GM21825 (cell line): ENCODE measurements around the gene SLC9A7.

Experiments
- ATAC-seq: cut with Tn5 transposase; IDR thresholded peaks from one replicate; pipeline ENCODE4 v1.9.1; 2021; ENCODE audit warnings: mild to moderate bottlenecking, moderate library complexity; ENCODE audit not compliant: unreplicated experiment

SLC9A7 gene

DNA sequence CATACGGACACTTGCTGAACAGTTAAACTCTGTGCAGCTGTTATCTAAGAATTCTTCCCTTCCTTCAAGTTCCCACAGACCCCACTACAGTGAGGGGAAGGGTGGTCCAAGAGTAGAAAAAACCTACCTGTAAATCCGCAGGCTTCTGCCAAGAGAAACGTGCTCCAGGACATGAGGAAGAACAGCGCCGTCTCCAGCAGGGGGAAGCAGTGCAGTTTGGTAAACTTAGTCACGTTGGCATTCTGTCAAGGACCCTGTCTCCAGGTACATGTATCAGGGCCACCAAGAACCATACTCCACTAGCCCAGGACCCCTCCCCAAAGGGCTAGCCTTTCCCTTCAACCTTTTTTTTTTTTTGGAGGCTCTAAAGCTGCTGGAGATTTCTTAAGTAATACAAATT lies 105.4 kb downstream of the SLC9A7 start:
- no peak for ATAC-seq

DNA sequence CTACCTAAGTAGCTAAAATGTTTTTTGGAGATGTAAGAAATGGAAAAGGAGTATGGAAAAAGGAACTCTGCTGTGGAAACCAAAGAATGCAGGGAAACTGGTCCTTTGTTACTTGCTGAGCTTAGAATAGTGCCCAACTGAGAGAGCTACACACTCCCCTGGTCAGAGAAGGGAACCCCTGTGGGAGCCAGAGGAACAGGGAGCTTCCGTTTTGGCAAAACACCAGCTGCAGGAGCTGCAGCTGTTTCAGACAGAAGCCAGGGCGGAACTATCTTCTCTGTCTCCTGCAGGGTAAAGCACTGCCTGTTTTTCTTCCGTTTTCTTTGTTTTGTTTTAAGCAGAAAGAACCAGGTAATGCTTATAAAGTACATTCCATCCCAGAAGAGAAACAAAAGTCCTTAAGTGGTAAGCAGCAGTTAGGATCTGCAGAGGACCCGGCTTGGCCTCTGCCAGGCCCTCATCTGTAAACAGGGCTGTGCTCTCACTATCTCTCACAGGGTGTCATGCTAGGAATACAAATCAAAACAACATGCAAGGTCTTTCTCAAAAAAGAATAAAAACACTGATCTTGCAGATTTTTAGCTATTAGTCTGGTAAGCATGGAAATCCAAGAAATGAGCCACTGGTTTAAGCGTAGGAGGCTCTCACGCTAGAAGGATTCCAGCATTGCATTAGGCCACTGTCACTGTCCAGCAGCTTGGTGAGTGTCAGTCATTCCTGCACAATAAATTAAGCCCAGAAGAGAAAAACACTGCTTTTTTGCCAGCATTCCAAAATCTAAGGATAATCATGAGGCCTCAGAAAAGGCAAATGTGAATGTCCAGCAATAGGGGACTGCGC lies 109.3 kb downstream of the SLC9A7 start:
- ATAC-seq, result no peak

DNA sequence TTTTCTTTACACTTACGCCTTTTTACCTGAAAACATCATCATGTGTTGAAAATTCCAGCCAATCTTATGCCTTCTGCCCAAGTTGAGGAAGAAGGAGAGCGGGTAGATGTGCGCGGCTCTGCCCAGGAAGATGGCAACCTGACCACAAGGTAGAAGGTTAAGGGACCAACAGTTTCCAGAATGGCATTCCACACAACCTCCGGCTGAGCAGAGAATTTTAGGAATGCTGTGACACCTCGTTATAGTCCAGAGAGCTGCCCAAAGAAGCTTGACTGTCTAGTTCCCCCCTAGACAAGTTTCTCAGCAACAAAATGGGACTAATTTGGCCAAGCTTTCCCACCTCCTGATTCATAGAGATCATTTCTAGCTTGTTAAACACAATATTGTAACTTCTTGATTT lies 110.3 kb downstream of the SLC9A7 start:
- ATAC-seq, result no peak

DNA sequence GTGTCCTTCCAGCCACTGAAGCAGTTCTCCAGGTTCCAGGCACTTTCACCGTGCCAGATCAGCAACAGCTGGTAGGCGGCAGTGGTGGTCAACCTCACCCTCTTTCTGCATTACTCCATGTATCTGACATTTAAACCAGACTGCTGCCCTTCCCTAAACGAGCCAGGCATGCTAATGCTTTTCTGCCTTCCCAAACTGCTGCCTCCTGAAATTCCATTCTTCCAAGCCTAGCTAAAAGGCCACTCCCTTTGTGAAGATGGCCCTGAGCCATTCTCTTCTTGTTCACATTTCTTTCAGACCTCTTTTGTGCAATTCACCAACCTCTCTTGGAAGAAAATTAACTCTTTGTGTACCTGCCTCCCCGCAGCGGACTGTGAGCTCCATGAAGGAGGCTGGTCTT lies 111.7 kb downstream of the SLC9A7 start:
- ATAC-seq, result no peak

DNA sequence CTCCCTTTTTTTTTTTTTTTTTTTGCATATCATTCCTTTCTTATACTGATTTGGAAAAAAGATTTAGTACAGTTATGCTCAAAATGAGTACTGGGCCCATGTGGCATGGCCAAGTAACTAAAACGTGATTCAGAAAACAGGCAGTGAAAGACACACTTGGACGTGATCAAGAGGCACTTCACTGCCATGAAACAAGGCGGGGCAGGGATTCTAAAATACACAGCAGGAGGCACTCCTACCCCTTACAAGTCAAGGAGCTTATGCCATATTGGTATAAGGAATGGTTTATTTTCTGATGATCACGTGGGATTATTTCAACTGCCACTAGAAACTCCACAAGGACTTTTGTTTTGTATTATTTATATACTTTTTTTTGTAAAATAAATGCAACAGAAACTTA lies 113.3 kb downstream of the SLC9A7 start:
- ATAC-seq, result no peak

DNA sequence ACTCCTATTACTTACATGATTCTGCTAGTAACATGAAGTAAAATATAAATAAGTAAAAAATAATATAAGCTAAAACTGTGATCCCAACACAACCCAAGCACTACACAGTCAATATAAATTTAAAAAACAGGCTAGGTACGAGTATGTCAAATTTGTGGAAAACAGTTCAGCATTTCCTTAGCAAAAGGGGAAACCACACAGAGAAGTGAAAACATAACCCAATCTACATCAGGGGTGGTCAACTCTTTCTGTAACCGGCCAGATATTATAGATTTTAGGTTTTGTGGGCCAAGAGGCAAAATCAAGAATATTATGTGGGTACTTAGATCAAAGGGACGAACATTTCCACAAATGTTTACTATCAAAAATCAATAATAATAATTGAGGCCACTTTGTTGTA lies 115.3 kb downstream of the SLC9A7 start:
- no peak for ATAC-seq

DNA sequence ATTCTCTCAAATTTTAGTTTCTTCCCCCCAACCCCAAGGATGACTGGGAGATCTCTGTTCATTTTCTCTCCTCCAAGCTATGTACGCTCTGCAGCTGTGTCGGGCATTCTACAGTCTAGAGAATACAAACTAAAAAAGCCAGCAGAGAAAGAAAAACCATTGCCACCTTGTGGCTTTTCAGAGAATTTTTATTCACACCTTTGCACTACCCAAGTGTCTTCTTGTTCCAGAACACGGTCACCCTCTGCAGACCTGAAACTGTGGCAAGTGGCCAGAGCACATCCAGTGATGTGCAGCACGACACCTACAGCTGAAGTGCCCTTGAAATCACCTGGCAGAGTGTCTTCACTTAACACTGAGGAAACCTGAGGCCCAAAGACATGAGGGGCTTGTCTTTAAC lies 116.8 kb downstream of the SLC9A7 start:
- no peak for ATAC-seq

DNA sequence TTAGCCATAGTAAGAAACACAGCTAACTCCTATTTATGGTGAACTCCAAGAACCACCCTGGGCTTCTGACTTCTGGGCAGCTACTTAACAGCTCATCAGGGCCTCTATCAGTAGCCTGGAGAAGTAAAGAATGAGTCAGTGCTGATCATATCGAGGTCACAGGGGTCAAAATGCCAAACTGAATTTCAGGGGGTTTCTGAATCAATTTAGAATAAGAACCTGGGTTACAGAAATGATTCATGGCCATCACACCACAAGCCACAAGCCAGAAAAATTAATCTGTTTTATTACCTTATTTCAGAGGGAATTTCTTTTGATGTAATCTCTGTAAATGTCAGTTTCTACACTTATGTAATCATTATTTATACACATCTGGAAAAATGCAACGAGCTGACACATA lies 121.0 kb downstream of the SLC9A7 start:
- peak; percentile 56 for ATAC-seq

DNA sequence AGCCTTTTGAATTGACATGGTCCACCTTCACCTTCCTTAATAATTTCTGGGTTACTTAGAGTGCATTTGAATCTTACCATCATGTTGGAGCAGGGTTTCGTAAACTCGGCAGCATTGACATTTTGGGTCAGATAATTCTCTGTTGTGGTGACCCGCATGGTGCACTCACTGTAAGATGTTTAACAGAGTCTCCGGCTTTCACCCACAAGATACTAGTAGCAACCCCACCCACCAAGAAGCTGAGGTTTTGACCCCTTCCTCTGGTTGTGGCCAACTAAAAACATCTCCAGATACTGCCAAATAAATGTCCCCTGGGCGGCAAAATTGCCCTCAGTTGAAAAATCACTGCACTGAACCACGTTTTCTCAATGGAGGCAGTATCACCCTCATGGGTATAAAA lies 122.7 kb downstream of the SLC9A7 start:
- ATAC-seq, result no peak

DNA sequence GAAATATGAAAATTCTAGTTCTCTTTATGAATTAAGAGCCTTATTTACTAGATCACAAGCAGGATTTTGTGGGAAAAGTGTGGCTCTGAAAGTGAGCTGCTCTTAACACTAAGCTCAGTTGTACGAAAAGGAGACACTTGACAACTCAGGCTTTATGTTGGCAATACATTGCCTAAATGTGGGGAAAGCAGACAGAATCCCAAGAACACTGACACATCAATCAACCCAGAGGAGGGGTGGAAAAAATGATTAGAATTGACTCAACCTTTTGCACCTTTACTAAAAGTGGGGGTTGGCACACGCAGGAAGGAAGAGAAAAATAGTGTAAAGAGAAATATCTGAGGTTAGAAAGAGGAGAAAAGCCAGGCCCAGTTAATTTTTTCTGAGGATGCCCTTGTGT lies 123.7 kb downstream of the SLC9A7 start:
- no peak for ATAC-seq

DNA sequence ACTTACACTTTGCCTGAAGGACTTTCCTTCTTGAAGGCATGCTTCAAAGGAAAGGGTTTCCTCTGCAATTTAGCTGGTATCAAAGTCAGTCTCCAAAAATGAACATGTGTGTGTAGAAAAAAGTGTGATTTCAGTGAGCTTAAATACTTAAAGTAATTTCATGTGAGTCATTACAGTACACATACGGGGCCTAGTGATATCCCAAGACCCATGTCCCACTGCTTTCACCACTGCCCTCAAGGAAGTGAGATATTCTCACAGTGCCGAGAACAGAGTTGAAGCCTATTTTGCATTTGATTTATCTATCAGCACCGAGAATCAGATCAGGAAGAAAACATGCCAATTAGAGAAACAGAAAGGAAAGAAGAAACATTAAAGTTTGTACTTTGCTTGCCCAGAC lies 124.3 kb downstream of the SLC9A7 start:
- ATAC-seq, result no peak

DNA sequence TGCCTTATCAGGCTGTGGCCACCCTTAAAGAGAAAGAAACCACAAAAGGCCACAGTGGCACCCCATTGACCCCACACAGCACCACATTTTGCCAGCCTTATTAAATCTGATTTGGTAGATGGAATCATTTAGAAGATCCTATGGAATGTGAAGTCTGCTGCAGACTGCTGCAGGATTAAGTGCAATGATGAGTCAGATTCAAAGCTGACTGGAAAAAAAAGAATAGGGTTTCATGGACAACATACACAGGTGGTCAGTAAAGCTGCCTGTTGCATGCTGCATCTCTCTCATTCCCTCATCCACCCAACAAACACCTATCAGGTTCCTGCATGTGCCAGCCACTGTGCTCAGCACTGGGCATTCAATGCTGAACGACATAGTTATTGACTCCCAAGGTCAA lies 128.8 kb downstream of the SLC9A7 start:
- no peak for ATAC-seq

DNA sequence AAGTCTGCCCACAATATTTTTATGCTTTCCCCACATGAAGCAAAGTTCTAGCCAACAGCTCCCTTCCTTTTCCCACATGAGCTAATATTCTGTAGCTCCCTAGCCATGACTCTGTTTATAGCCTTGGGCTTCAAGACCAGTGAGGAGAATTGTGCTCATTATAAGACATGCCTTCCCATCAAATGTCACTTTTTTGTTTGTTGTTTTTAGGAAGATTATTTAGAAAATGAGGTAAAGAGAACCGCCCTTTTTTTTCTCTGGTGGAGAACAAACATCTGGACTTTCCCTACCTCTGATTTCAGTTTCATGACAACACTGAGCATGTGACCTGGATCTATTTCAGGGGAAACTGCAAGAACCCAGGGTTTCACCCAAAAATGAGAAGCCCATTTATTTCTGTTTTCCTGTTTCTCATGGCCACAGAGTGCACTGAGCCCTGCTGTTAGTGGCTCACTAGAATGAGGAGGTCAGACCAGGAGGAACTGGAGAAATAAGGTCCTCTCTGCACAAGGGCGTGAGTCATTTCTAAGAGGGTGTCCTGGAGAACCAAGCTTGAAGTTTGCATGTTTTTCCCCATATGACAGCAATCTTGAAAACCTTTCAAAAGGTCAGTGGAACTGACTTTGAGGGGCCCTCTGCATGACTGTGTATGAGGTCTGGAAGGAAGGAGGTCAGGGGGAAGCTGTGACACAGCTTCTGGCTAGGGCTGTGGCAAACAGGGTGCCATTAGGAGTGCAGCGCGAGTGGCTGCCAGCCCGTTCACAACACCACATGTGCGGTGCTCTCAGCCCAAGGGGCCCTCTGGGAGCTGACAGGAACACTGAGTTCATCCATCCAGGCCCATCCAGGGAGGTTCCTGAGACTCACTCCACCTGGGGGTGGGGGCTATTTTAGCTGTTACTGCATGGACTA lies 130.2 kb downstream of the SLC9A7 start:
- ATAC-seq, result peak; percentile 90

DNA sequence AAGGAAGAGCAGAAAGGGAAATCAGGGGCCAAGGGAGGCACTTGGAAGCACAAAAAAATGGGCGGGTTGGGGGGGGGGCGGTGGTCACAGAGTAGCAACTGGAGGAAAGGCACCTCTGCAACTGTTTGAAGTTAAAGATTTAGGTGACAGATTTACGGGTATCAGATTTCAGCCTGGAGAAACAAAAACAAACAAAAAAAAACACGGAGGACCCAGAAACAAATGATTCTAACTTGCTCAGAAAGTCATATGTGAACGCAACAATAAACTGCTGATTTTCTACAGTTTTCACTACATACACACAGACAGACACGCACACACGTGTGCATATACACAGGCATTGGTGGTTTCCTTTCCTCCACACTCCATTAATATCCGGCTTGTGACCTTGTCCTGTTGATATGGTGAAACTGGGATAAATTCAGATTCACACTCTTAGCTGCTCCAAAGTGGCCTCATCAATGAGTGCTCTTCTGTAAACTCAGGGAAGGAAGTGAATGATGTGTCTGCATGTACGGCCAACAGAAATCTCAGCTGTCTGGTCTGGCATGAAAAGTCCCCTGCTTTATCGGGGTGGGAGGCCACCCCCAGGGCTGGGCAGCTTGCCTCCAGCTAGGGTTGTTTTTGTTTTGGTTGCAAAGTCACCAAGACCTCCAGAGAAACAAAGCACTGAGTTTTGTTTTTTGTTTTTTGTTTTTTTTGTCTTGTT lies 131.1 kb downstream of the SLC9A7 start:
- peak; percentile 13 for ATAC-seq

DNA sequence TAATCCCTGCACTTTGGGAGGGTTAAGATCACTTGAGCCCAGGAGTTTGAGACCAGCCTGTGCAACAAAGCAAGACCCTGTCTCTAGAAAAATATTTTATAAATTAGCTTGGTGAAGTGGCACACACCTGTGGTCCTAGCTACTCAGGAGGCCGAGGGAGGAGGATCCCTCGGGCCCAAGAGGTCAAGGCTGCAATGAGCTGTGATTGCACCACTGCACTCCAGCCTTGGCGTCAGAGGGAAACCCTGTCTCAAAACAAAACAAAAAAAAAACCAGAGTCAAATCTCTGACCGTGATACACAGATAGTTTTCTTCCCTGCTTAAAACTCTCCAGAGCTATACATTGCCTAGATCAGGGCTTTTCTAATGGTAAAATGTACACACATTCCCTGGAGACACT lies 131.9 kb downstream of the SLC9A7 start:
- no peak for ATAC-seq

DNA sequence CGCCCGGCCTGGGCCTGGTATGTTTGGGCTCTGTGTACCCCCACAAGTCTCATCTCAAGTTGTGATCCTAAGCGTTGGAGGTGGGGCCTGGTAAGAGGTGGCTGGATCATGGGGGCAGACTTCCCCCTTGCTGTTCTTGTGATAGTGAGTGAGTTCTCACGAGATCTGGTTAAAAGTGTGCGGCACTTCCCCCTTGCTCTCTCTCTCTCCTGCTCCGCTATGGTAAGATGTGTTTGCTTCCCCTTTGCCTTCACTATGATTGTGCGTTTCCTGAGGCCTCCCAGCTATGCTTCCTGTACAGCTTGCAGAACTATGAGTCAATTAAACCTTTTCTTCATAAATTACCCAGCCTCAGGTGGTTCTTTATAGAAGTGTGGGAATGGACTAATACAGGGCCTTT lies 132.4 kb downstream of the SLC9A7 start:
- ATAC-seq, result no peak

DNA sequence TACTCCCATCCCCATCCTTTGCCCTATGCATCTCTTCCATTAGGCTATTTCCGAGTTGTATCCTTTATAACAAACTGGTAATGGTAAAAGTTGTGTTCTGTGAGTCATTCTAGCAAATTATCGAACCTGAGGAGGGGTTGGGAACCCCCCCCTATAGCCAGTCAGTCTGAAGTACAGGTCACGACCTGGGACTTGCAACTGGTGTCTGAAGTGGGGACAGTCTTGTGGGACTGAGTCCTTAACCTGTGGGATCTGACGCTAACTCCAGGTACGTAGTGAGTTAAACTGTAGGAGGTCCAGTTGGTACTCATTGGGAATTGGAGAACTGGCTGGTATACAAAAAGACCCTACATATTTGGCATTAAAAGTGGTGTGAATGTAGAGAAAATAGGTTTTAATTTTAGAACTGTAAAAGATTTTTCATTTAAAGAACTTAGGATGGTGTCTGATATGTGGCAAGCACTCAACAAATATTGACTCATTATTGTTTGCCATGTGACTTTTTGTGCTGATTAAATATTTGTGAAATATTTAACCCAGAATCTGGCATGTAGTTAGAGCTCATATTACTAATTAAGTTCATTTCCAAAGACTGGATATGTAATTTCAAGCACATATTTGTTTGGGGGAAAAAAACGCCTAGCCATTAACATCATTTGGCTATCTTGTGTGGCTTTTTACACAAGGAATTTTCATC lies 134.7 kb downstream of the SLC9A7 start:
- no peak for ATAC-seq

DNA sequence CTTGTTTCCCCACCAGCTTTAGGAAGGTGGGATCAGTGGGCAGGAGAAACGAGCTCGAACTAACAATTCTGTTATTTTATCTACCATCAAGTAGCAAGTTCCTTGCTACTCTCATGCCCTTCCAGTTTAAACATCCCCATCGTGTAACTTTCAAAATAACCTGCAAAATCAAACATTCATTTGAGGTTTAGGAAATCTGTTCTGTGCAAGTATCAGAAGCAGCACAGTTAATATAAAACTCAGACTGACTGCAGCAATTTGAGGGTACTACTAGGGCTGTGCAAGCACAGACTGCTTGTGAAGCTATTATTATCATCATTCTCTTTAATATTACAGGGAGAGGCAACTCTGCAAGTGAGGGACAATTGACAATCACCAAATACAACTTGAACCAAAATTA lies 137.3 kb downstream of the SLC9A7 start:
- ATAC-seq, result no peak

DNA sequence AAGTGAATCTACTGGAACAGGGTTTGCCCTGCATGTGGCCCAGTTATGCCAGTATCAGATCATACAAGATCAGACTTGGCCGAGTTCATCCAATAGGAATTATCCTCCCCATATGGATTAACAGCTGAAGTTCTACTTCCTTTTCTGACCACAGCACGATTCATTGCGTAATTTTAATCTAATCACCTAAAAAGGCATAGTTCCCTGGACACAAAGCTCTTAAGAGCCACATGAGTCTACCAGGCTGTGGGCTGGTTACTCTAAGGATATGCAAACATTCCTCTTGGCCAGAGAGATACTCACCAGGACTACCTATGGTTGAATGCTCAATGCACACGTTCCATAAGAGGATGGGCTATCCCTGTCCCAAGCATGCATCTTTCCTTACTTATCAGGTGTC lies 138.4 kb downstream of the SLC9A7 start:
- no peak for ATAC-seq

DNA sequence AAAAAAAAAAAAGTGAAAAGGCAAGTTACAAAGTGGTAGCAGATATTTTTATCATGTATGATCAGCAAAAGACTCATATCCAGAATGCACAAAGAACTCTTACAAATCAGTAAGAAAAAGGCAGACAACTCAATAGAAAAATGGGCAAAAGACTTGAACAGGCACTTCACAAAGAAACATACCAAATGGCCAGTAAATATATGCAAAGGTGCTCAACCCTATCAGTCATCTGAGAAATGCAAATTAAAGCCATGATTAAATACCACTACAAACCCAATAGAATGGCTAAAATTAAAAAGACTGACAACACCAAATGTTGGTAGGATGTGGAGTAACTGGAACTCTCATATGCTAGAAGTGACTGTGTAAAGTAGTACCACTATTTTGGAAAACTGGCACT lies 140.0 kb downstream of the SLC9A7 start:
- no peak for ATAC-seq

DNA sequence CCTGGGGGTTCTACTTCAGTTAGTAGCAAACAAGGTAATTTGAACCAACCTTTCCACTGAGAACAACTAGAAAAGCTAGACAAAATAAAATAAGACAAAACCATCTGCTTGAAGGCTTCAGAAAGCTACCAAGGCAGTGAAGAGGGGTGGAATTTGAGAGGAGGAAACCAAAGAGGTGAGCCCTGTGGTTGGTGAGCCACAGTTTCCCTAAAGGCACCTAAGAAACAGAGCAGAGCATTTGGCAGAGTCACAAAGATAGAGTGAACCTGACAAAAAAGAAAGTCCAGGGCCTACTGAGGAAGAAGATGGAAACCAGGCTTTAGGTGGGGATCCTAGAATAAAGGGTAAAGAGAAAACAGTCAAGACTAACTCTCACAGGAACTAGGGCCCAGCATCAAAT lies 141.0 kb downstream of the SLC9A7 start:
- ATAC-seq, result no peak
